Endodermal cell (in vitro differentiated cells): ENCODE measurements around the gene OR8B2. TPM values are rescaled to one million over a fixed set of nuclear protein-coding genes. Genes with fewer than 3 reads are reported as not detected.

Experiments
- DNase-seq: peaks from one replicate; pipeline ENCODE4 v3.0.0-alpha.2; 2017
- H3K27ac ChIP-seq: 2 replicates; pipeline ENCODE4 v1.5.1; 2013; ENCODE audit warnings: mild to moderate bottlenecking, low read depth, low read length, moderate library complexity
- H3K27me3 ChIP-seq: 2 replicates; pipeline ENCODE4 v1.6.1; 2013; ENCODE audit warnings: mild to moderate bottlenecking, low read length, moderate library complexity; ENCODE audit not compliant: insufficient read depth, control insufficient read depth, poor library complexity, severe bottlenecking
- H3K36me3 ChIP-seq: 2 replicates; pipeline ENCODE4 v1.7.0; 2013; ENCODE audit warnings: mild to moderate bottlenecking, low read length, moderate library complexity; ENCODE audit not compliant: control insufficient read depth, insufficient read depth
- H3K4me1 ChIP-seq: one replicate; pipeline ENCODE4 v1.7.0; 2013; ENCODE audit warnings: low read length; ENCODE audit not compliant: control insufficient read depth, insufficient read depth
- H3K4me3 ChIP-seq: 2 replicates; pipeline ENCODE4 v1.5.1; 2013; ENCODE audit warnings: mild to moderate bottlenecking, low read length, moderate library complexity
- H3K9ac ChIP-seq: 2 replicates; pipeline ENCODE4 v1.6.1; 2013; ENCODE audit warnings: mild to moderate bottlenecking, low read length, moderate library complexity; ENCODE audit not compliant: poor library complexity, severe bottlenecking; ENCODE audit errors: extremely low read depth
- H3K9me3 ChIP-seq: 2 replicates; pipeline ENCODE4 v1.6.1; 2013; ENCODE audit warnings: mild to moderate bottlenecking, low read length, moderate library complexity; ENCODE audit not compliant: control insufficient read depth
- H3K27ac Mint-ChIP-seq: 2 replicates; pipeline ENCODE4 v1.8.0; 2020; ENCODE audit warnings: mixed read lengths
- H3K27me3 Mint-ChIP-seq: 2 replicates; pipeline ENCODE4 v1.8.0; 2021; ENCODE audit warnings: mild to moderate bottlenecking, mixed read lengths; ENCODE audit not compliant: insufficient read depth
- H3K36me3 Mint-ChIP-seq: 2 replicates; pipeline ENCODE4 v1.8.0; 2020; ENCODE audit warnings: low read depth, mixed read lengths
- H3K4me1 Mint-ChIP-seq: 2 replicates; pipeline ENCODE4 v1.8.0; 2020; ENCODE audit warnings: mixed read lengths
- H3K4me3 Mint-ChIP-seq: 2 replicates; pipeline ENCODE4 v1.8.0; 2020; ENCODE audit warnings: mild to moderate bottlenecking, moderate library complexity, mixed read lengths
- H3K9me3 Mint-ChIP-seq: 2 replicates; pipeline ENCODE4 v1.8.0; 2020; ENCODE audit warnings: mild to moderate bottlenecking, mixed read lengths
- WGBS, 2 experiments: methylation state at CpG; one replicate each; pipeline versions ENCODE4 v1.1.5 to v1.1.7; 2013; ENCODE audit warnings: missing lambda C conversion rate in 2 of 2, mixed read lengths in 1 of 2; ENCODE audit not compliant: insufficient coverage in 1 of 2, insufficient read length in 1 of 2; 5-methylcytosine and 5-hydroxymethylcytosine counted together
- total RNA-seq, 2 donors: library from RNA; stranded (reverse); fragmentation: NEBNext Ultra II Directional in 1 of 2; extraction: Animal tissue kit (Norgen Biotek cat#: 25700) in 1 of 2; gene quantifications; 2 replicates in 1 of 2; 3 replicates in 1 of 2; pipeline ENCODE4 v1.2.1, GENCODE V29; 2021
- TF ChIP-seq, protein P1 (sequence below): fragments of 200-600 bp; sonication (generic); conservative IDR thresholded peaks from 2 replicates; pipeline ENCODE4 v1.5.0; 2021; ENCODE audit warnings: antibody characterized with exemption, mild to moderate bottlenecking

OR8B2 gene
- total RNA-seq, 2 donors from 2014 or later: not detected

- Histone ChIP-seq H3K4me1 (no peaks in the 10 kb centered on the region), H3K27me3 (no peaks in the 10 kb centered on the region), H3K4me3 (no peak overlapping the region), H3K9ac (no peak overlapping the region), H3K36me3 (no peaks in the 10 kb centered on the region), H3K9me3 (no peaks in the 10 kb centered on the region), H3K27ac (no peak overlapping the region)
- no peaks in the 10 kb centered on the region for H3K36me3 Mint-ChIP-seq
- no peaks in the 10 kb centered on the region for H3K9me3 Mint-ChIP-seq
- H3K4me3 Mint-ChIP-seq: no peak overlapping the region
- no peaks in the 10 kb centered on the region for H3K4me1 Mint-ChIP-seq
- no peaks in the 10 kb centered on the region for H3K27me3 Mint-ChIP-seq
- 94 to 100% methylated on average over 2 of the region's 2 CpGs for WGBS, 2 experiments
- no peak overlapping the region for H3K27ac Mint-ChIP-seq
- TF ChIP-seq, protein P1, sequence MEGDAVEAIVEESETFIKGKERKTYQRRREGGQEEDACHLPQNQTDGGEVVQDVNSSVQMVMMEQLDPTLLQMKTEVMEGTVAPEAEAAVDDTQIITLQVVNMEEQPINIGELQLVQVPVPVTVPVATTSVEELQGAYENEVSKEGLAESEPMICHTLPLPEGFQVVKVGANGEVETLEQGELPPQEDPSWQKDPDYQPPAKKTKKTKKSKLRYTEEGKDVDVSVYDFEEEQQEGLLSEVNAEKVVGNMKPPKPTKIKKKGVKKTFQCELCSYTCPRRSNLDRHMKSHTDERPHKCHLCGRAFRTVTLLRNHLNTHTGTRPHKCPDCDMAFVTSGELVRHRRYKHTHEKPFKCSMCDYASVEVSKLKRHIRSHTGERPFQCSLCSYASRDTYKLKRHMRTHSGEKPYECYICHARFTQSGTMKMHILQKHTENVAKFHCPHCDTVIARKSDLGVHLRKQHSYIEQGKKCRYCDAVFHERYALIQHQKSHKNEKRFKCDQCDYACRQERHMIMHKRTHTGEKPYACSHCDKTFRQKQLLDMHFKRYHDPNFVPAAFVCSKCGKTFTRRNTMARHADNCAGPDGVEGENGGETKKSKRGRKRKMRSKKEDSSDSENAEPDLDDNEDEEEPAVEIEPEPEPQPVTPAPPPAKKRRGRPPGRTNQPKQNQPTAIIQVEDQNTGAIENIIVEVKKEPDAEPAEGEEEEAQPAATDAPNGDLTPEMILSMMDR: no peak
- no peak for DNase-seq
Observed at GRCh38 chr11:124340142-124340447, 44.2 kb downstream of the OR8B2 start.

DNA sequence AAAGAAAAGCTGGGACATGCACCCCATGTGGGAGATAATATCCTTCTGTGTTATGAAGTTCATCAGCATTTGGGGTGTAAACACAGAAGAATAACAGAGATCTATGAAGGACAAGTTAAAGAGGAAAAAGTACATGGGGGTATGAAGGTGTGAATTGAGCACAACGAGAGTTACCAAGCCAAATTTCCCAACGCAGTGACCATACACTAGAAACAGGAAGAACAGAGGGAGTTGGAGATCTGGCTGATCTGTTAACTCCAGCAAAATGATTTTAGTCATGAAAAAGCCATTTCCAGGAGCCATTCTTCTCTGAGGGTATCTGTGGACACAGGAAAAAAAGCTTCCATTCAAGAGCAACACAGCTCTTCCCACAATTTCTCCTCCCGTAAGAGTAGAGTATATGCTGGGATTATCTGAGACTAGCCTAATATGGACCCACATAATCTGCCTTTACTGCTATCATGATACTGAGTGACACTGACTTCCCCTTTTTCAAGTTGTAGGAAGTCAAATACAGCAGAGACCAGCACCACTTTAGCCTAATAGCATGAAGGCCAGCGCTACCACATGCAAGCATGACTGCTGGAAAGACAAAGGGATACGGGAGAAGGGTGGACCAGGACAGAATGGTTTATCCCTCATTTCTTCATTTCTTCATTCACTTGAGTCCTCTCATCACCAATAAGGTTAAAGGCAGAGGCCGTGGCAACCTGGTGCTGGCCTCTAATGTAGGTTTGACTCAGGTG is 44.7 kb downstream of the OR8B2 start:
- no peaks in the 10 kb centered on the region for H3K4me1 Mint-ChIP-seq
- TF ChIP-seq, protein P1: no peak
- no peaks in the 10 kb centered on the region for H3K27me3 Mint-ChIP-seq
- DNase-seq: no peak
- 82 to 90% methylated on average over 3 to 6 of the region's 6 CpGs for WGBS, 2 experiments
- H3K9ac ChIP-seq: no peak overlapping the region
- H3K4me3 ChIP-seq: no peak overlapping the region
- H3K36me3 ChIP-seq: no peaks in the 10 kb centered on the region
- H3K27ac Mint-ChIP-seq: no peak overlapping the region
- no peak overlapping the region for H3K4me3 Mint-ChIP-seq
- no peaks in the 10 kb centered on the region for H3K27me3 ChIP-seq
- H3K9me3 Mint-ChIP-seq: no peaks in the 10 kb centered on the region
- no peak overlapping the region for H3K27ac ChIP-seq
- H3K36me3 Mint-ChIP-seq: no peaks in the 10 kb centered on the region
- H3K4me1 ChIP-seq: no peaks in the 10 kb centered on the region
- no peaks in the 10 kb centered on the region for H3K9me3 ChIP-seq

Other genes starting within 250 kb of the OR8B2 start
- gene OR10D3, start 201.2 kb downstream of the OR8B2 start, total RNA-seq: under 1 TPM in 1 of 2 donors, not detected in 1; 0.37 TPM
- gene OR8G1, start 143.4 kb downstream of the OR8B2 start, total RNA-seq: under 1 TPM in 1 of 2 donors, not detected in 1; 0.11 TPM
- under 1 TPM in 1 of 2 donors, not detected in 1; 0.18 TPM for gene OR8G5, start 128.1 kb downstream of the OR8B2 start, total RNA-seq
- not detected for gene OR8D1, start 70.5 kb downstream of the OR8B2 start, total RNA-seq
- gene OR8D2, start 64.3 kb downstream of the OR8B2 start, total RNA-seq: not detected
- not detected for gene OR8B3, start 14.5 kb upstream of the OR8B2 start, total RNA-seq
- gene OR8B4, start 40.4 kb upstream of the OR8B2 start, total RNA-seq: not detected
- not detected for gene OR8B8, start 61.2 kb upstream of the OR8B2 start, total RNA-seq
- gene OR8B12, start 159.2 kb upstream of the OR8B2 start, total RNA-seq: not detected
- under 1 TPM; 0.22 to 0.35 TPM for gene OR8A1, start 185.5 kb upstream of the OR8B2 start, total RNA-seq
- gene PANX3, start 226.9 kb upstream of the OR8B2 start, total RNA-seq: not detected
- gene TBRG1, start 238.4 kb upstream of the OR8B2 start, total RNA-seq: 10 to 100 TPM; 30.9 to 31.3 TPM